GM20431 (cell line): ENCODE measurements around the gene GRAMD4.
"Not testable (repeated sequence)": the region's sequence is repeated elsewhere in the genome, so short reads cannot be mapped to it uniquely, and the experiment has no call there.

Source experiments
- in situ Hi-C: fragments of 300-500 bp; cut with MseI, MboI; formaldehyde crosslinking; loops from one replicate; pipeline ENCODE4 v1.15.0; 2020; ENCODE audit warnings: low sequenced_read_pairs; ENCODE audit not compliant: unreplicated experiment

Gene GRAMD4

GRCh38 chr22:46617207-46617985, 2.8 kb upstream of the GRAMD4 start:
- in situ Hi-C loops: no loop called here

- in situ Hi-C loops: no loop called here
Observed at GRCh38 chr22:46617986-46618647, 2.1 kb upstream of the GRAMD4 start.

GRCh38 chr22:46618667-46619066, 1.5 kb upstream of the GRAMD4 start:
- in situ Hi-C loops: no loop called here

GRCh38 chr22:46619240-46619829, 851 bp upstream of the GRAMD4 start:
- in situ Hi-C loops: no loop called here

- in situ Hi-C loops: no loop called here
Observed at GRCh38 chr22:46620588-46621242, 529 bp downstream of the GRAMD4 start.

GRCh38 chr22:46621243-46621930, 1.2 kb downstream of the GRAMD4 start:
- in situ Hi-C loops: not testable (repeated sequence)

GRCh38 chr22:46622081-46622521, 1.9 kb downstream of the GRAMD4 start:
- in situ Hi-C loops: no loop called here

- in situ Hi-C loops: no loop called here
Observed at GRCh38 chr22:46625113-46625842, 5.1 kb downstream of the GRAMD4 start.

- in situ Hi-C loops: no loop called here
Observed at GRCh38 chr22:46625843-46626349, 5.7 kb downstream of the GRAMD4 start.

GRCh38 chr22:46626356-46626755, 6.2 kb downstream of the GRAMD4 start:
- in situ Hi-C loops: no loop called here

GRCh38 chr22:46626911-46627805, 7.0 kb downstream of the GRAMD4 start:
- in situ Hi-C loops: no loop called here

GRCh38 chr22:46627806-46628482, 7.8 kb downstream of the GRAMD4 start:
- in situ Hi-C loops: no loop called here

GRCh38 chr22:46628756-46629155, 8.6 kb downstream of the GRAMD4 start:
- in situ Hi-C loops: no loop called here

- in situ Hi-C loops: no loop called here
Observed at GRCh38 chr22:46629291-46629690, 9.1 kb downstream of the GRAMD4 start.

GRCh38 chr22:46631113-46631512, 10.9 kb downstream of the GRAMD4 start:
- in situ Hi-C loops: no loop called here

GRCh38 chr22:46632646-46633249, 12.6 kb downstream of the GRAMD4 start:
- in situ Hi-C loops: no loop called here

GRCh38 chr22:46633334-46633890, 13.2 kb downstream of the GRAMD4 start:
- in situ Hi-C loops: no loop called here
